Tibial nerve (tissue), 3 donors: Measurements from ENCODE around the gene ANXA1.

Experiments used
- CTCF ChIP-seq, 5 experiments: fragments of 200-600 bp in 3 of 5; fragments of 450-650 bp in 2 of 5; sonication (generic) in 3 of 5; IDR thresholded peaks; one replicate each; pipeline ENCODE4 v1.5.1; 2016 to 2019; ENCODE audit warnings: antibody characterized with exemption in 5 of 5, mild to moderate bottlenecking in 3 of 5, moderate library complexity in 2 of 5
- POLR2A ChIP-seq, 2 donors: fragments of 450-650 bp; IDR thresholded peaks; one replicate each; pipeline ENCODE4 v1.6.1; 2017; ENCODE audit warnings: antibody characterized with exemption in 2 of 2, mild to moderate bottlenecking in 2 of 2, moderate library complexity in 2 of 2

GRCh38 chr9:73114058-73114457 lies 37.6 kb upstream of the ANXA1 start:
- TF ChIP-seq CTCF (IDR thresholded peaks at IDR 0.05) (no peak), POLR2A (IDR thresholded peaks at IDR 0.05) (no peak)
